Erythroblast (primary cell): Measurements from ENCODE around the gene SCN5A.

Experiments used
- GATA1 ChIP-seq: IDR thresholded peaks from 2 replicates; pipeline ENCODE4 v1.6.1; 2011; ENCODE audit warnings: low read depth, mild to moderate bottlenecking, control low read depth, low read length, moderate library complexity
- POLR2A ChIP-seq: IDR thresholded peaks from 2 replicates; pipeline ENCODE4 v1.6.1; 2011; ENCODE audit warnings: mild to moderate bottlenecking, low read length

- TF ChIP-seq POLR2A (no peak), GATA1 (no peak)
Observed at GRCh38 chr3:38696034-38696433, 46.5 kb upstream of the SCN5A start.
